GM12874 (cell line): ENCODE data around the gene MDC1.

Source experiments
- TF ChIP-seq, protein P1 (sequence below): IDR thresholded peaks from 2 replicates; pipeline ENCODE4 v1.5.1; 2011; ENCODE audit warnings: low read depth, mild to moderate bottlenecking, control low read depth, low read length, moderate library complexity; ENCODE audit not compliant: insufficient read depth

The MDC1 gene

GRCh38 chr6:30720738-30721197 lies 3.7 kb upstream of the MDC1 start:
- TF ChIP-seq, protein P1, sequence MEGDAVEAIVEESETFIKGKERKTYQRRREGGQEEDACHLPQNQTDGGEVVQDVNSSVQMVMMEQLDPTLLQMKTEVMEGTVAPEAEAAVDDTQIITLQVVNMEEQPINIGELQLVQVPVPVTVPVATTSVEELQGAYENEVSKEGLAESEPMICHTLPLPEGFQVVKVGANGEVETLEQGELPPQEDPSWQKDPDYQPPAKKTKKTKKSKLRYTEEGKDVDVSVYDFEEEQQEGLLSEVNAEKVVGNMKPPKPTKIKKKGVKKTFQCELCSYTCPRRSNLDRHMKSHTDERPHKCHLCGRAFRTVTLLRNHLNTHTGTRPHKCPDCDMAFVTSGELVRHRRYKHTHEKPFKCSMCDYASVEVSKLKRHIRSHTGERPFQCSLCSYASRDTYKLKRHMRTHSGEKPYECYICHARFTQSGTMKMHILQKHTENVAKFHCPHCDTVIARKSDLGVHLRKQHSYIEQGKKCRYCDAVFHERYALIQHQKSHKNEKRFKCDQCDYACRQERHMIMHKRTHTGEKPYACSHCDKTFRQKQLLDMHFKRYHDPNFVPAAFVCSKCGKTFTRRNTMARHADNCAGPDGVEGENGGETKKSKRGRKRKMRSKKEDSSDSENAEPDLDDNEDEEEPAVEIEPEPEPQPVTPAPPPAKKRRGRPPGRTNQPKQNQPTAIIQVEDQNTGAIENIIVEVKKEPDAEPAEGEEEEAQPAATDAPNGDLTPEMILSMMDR, result no peak

GRCh38 chr6:30719791-30720737 lies 3.0 kb upstream of the MDC1 start, which contains the start of gene TUBB:
Gene TUBB, plus strand, starts transcription at chr6:30720352. Its CDS starts 155 bp downstream, at chr6:30720507.
- TF ChIP-seq, protein P1, result no peak

- TF ChIP-seq, protein P1, result no peak
These were observed 2.3 kb upstream of the MDC1 start for GRCh38 chr6:30719356-30719755.

DNA sequence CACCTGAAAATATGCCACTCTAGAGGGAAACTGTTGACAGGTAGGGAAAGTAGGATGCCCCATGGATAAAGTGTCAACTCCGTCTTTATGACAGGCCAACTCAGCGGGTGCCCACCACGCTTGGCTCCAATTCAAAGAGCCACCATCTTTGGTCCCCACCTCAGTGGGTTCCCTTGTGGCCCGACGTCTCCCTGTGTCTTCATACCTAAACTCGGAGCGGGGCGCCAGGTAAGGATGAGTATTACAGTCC lies 277 bp downstream of the MDC1 start:
- TF ChIP-seq, protein P1, result no peak

- TF ChIP-seq, protein P1, result no peak
These were observed 2.8 kb downstream of the MDC1 start for GRCh38 chr6:30714263-30714662.

- TF ChIP-seq, protein P1, result no peak
These were observed 4.6 kb downstream of the MDC1 start for GRCh38 chr6:30712441-30712945.

- TF ChIP-seq, protein P1, result no peak
These were observed 5.2 kb downstream of the MDC1 start for GRCh38 chr6:30711758-30712380.
